ENCODE measurements around the gene UVRAG.
A peak's percentile ranks its signal among the peaks of the same experiment; 100 is the strongest.
"Not testable (repeated sequence)": the region's sequence is repeated elsewhere in the genome, so short reads cannot be mapped to it uniquely, and the experiment has no call there.

Gene UVRAG

DNA sequence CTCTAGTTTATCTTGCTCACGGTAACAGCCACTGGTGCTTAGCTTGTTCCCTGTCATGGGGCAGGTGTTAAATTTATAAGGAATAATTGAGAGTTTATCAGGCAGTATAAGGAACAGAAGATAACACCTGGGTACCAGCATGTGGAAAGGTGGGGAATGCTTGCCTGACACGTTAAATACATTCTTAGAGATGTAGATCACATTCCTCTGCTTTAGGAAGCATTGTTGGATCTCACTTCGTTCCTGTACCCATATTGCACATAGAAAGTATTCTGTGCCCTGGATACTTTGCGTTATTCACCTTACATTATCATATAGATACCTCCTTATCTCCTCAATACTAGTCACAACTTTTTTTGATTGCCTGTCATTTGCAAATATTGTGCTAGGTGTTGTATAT lies 114.7 kb downstream of the UVRAG start:
- DNase-seq: no peak

DNA sequence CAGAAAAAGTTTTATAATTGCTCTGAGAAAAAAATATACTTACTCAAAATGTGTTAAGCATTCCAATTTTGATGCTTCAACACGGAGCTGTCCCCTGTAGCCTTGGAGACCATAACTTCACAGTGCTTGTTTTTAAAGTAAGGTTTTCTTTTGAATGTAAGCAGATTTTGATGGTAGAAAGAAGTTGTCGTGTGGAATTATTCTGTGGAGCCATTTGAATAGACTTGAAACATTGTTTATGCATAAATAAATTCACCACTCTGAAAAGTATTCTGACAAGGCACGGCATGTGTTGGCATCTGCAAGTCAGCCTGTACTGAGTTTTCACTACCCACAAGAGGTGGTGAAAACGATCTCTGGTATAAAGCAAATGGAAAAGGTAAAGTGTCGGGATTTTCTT lies 115.5 kb downstream of the UVRAG start:
- no peak for DNase-seq

DNA sequence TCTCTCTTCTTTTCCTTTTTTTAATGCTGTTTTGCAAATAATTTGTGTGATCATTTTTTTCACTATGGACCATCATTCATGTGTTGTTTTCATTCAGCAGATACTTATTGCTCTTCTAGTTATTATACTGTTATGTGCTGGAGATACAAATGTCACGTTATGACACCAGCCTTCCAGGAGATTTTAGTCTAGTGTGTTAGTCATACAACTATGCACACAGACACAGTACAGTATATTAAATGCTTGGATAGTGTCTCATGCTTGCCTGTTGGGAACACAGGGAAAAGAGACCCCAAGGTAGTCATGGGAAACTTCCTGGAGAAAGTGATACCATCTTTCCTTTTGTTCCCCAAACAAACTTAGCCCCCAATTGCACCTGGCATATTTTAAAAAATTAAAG lies 116.1 kb downstream of the UVRAG start:
- DNase-seq: no peak

DNA sequence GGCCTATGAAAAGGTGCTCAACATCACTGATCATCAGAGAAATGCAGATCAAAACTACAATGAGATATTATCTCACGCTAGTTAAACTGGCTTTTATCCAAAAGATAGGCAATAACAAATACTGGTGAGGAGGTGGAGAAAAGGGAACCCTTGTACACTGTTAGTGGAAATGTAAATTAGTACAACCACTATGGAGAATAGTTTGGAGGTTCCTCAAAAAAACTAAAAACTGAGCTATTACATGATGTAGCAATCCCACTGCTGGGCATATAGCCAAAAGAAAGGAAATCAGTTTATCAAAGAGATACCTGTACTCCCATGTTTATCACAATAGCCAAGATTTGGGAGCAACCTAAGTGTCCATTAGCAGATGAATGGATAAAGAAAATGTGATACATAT lies 118.7 kb downstream of the UVRAG start:
- not testable (repeated sequence) for DNase-seq

DNA sequence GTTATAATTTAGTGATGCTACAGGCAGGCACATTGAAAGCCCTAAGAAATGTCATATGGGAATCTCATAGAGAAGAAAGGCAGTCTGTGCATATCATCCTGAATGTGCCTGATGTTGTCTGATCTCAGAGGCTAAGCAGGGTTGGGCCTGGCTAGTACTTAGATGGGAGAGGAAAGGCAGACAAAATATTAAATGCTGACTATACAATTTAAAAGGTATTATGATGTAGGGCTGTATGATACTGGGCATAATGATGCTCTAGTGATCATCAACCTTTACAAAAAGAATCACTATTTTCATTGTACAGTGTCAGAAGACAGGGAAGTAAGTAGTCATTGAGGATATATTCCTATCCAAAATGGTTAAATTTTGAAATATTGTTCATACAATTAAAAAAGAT lies 119.8 kb downstream of the UVRAG start:
- DNase-seq: no peak

DNA sequence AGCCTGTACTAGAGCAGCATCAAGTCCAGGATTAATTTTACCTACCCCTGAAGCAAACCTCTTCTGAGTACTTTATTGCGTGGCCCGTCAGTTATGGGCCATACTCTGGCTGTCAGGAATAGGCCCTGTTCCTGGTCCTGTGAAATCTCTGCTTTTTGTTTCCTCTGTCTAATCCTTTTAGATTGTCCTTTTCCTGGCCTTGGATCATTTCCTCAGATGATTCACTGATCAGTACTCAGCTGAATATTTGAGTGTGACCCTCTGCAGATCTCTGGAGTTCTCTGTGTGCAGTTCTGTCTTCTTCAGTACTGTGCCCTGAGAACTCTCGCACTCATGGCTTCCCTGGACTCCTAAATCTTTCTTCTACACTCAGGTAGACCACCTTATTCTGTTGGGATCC lies 123.5 kb downstream of the UVRAG start:
- DNase-seq: no peak

DNA sequence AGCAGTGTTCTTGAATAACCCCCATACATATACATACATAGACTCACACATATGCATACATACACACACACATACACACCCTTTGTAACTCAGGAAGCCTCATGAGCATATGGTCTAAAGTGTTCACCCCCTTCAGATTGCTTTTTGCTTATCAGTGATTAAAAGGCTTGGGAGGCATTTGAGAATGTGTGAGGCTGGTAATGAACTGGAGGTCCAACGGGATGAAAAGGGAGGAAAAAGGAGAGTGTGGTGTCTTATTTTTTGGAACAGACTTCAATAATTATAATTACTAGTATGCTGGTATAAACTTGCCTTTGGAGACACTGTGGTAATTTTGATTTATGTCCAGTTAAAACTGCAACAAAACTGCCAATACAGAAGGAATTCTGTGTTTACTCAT lies 124.5 kb downstream of the UVRAG start:
- DNase-seq: no peak

DNA sequence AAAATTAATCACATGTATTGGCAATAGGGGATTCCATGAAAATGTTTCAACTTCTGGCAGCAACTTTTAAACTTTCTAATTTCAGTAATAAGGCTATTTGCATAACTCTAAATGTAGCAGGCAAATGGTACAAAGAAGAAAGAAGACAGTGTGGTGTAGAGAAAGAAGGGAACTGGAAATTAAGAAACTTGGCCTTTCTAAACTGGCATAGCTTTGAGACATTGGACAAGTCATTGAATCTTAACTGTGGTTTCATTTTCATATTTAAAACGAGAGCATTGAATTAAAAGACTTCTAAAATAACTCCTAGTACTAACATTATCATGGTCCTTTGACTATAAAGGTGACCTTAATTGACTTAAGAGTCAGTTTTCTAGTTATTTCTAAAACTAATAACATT lies 125.0 kb downstream of the UVRAG start:
- DNase-seq: no peak

DNA sequence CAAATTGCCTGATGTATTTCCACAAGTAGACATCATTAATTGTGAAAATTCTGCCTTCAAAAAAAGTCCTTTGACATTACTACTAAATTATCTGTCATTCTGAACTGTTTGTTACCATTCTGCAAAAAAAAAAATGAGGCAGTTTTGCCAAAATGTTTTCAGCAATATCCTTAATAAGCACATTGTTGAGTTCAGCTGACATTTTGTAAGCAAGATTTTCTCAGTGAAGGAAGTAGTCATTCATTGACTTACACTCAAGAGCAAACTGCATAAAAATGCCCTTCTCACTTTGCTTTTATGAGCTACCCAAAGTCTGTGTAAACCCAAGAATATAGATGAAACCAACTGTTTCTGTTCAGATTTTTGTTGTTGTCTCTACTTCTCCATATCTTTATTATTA lies 125.9 kb downstream of the UVRAG start:
- DNase-seq: no peak

DNA sequence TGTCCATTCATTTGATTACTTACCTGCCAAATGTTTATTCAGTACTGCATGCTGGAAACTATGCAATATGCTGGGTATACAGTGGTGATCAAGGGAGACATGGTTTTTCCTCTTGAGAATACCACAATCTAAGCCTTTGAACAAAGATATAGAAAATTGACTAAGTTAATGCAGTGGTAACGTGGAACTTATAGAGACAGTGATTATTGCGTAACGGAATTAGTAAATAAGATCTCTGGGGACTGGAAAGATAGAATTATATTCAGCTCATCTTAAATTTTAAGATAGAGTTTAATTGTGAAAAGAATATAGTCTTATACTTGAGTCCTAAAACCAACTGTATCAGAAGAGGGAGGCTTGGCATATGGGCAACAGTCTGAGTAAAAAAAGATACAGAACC lies 129.5 kb downstream of the UVRAG start:
- no peak for DNase-seq

DNA sequence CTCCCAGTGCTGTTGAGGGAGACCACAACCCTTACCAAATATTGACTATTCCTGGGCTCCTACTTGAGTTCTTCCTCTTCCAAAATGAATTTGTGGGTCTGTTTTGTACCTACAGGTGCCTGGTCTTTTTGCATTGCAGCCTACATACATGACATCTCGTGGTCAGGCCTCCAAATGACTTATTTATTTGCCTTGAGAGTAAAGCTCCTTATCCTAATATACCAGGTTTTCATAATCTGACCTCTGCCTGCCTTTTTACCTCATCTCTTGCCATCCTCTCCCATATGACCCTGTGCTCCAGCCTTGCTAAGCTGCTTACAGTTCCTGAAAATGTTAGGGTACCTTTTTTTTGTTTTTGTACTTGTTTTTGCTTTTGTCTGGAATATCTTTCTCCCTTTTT lies 130.4 kb downstream of the UVRAG start:
- DNase-seq: no peak

DNA sequence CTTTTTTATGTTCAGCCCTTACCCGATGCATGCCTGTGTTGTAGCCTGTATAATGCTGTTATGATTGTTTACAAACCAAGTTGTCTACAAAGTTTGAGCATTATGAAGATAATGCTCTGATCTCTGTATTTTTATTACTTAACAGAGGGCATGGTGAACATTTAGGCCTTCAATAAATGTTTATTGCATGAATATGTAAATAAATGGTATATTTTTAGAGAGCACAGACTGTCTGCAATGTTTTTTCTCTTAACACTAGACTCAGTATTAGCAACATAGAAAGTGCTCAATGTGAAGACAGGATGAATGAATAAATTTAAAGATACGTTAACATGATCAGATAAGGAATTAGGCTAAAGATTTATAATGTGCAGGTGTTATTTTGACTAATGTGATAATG lies 130.9 kb downstream of the UVRAG start:
- no peak for DNase-seq

DNA sequence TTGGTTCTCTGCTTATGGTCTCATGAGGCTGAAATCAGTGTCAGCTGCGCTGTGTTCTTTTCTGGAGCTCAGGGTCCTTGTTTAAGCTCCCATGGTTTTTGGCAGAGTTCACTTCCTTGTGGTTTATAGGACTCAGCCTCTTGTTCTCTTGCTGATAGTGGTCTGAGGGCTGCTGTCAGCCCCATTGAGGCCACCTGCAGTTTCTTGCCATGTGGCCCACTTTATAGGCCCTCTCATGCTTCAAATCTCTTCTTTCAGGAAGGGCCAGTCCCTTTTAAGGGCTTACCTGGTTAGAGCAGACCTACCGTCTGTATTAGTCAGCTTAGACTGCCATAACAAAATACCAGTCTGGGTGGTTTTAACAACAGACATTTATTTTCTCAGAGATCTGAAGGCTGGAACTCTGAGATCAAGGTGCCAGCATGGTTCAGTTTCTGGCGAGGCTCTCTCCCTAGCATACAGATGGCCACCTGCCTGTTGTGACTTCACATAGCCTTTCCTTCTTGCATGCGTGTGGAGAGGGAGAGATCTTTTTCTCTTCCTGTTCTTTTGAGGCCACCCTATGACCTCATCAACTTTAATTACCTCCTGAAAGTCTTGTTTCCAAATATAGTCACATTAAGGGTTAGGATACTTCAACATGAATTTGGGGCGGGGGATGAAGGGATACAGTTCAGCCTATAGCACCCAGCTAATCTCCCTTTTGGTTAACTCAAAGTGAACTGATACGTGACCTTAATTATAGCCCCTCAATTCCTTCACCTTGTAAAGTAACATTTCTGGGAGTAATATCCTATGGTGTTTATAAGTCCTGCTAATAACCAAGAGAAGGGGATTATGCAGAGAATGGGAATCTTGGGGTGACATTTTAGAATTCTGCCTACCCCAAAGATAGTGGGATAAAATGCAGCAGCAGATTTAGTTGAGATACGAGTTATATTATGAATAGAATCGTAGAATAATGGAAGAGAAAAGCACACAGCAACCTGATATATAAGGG lies 131.8 kb downstream of the UVRAG start:
- DNase-seq: peak; percentile 32

DNA sequence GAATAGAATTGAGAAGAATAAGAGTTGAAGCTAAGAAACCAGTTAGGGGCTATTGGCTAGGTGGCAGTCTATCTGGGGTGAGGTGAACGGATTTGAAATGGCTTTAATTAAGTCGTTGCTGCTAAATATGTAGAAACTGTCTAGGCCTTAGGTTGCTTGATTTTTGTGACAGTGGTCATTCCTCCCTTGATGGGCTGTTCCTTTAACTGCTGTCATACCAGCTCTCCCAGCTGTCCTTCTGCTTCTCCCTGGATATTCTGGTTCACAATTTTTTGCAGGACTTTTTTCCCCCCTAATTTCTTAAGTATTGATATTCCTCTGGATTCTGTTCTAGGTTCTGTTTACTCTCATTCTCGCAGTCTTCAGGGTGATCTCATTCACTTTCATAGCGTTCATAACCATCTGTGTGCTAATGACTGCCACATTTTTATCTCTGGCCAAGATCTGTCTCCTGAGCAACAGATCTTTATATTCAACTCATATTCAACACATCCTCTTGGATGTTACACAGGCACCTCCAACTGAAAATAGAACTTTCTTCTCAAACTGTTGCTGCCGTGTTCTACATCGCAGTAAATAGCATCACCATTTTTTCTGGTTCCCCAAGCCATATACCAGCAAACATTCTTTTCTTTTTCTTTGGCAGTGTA lies 134.1 kb downstream of the UVRAG start:
- peak; percentile 28 for DNase-seq

DNA sequence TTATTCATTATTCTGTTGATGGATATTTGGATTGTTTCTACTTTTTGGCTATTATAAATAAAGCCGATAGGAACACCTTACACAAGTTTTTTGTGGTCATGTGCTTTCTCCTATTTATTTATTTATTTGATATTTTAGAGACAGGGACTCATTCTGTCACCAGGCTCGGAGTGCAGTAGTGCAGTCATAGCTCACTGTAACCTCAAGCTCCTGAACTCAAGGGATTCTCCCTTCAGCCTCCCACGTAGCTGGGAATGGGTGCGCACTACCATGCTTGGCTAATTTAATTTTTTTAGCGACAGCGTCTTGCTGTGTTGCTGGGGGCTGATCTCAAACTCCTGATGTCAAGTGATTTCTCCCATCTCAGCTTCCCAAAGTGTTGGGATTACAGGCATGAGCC lies 135.1 kb downstream of the UVRAG start:
- DNase-seq: no peak

DNA sequence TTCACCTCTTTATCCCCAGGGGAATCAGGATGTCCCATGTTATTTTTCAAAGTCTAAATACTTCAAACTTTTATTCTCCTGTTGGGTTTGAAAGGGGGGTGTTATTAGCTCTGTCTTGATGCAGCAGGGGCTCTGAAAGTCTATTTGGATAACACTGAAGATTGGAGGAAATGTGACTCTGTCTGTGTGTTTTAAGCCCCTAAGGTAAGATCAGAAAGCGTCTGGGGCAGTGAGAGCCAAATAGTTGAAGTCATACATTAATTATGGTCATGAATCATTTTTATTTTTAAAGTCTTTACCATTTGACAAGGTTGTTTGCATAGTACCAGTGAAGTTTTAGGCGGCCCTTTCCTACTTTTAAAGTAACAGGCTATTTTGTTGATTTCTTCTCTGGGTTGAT lies 139.0 kb downstream of the UVRAG start:
- DNase-seq: no peak

DNA sequence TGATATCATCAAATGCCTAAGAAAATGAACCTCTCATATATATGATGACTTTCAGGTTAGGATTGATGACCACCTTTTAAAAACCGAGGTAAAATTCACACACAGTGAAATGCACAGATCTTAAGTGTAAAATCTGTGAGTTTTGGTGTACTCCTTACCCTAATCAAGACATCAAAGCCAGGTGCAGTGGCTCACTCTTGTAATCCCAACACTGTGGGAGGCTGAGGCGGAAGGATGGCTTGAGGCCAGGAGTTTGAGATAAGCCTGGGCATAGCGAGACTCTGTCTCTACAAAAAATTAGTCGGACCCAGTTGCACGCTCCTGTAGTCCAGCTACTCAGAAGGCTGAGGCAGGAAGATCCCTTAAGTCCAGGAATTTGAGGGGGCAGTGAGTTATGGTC lies 140.4 kb downstream of the UVRAG start:
- DNase-seq: no peak

DNA sequence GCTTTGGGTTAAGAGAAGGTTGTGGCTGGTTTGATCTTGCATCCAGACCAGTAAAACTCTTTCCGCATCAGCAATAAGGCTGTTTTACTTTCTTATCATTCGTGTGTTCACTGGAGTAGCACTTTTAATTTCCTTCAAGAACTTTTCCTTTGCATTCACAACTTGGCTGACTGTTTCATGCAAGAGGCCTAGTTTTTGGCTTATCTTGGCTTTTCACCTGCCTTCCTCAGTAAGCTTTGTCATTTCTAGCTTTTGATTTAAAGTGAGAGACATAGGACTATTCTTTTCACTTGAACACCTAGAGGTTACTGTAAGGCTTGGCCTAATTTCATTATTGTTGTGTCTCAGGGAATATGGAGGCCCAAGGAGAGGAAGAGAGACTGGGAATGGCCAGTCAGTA lies 144.5 kb downstream of the UVRAG start:
- no peak for DNase-seq

DNA sequence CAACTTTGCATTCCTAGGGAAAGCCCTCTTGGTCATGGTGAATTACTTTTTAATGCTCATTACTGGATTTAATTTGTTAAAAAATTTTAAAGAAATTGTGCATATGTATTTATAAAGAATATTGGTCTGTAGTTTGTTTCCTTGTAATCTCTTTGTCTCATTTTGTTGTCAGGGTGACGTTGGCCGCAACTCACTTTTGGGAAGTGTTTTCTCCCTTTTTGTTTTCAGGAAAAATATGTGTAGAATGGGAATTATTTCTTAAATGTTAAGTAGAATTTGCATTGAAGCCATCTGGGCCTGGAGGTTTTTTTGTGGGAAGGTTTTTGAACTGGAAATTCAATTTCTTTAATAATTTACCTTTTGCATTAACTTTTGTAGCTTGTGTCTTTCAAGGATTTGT lies 149.1 kb downstream of the UVRAG start:
- DNase-seq: no peak

DNA sequence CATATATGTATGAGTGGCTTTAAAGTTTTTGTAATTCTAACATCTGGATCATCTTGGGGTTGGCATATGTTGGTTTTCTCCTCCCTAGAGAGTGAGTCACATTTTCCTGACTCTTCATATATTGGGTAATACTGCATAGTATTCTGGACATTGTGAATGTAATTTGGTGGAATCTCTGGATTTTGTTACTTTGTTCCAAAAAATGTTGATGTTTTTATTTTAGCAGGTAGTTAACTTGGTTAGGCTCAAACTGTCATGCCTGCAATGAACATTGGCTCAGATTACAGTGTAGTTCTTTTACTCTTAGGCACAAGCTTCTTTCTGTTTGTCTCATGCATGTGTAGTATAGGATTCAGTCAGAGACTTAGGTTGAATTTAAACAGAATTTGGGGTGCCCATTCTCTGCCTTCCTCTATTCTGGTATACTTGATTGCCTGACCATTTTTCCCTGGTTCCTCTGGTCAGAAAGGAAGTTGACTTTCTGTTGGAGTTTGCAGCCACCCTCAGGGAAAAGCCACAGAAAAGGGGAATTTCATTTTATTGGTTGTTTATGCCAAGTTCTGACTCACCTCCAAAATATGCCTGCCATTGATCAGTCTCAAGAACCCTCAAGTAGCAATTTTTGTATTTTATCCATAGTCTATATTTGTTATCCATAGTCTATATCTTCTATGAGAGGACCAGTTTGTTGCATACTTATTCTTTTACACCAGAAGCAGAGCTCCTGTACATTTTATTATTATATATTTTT lies 151.7 kb downstream of the UVRAG start:
- no peak for DNase-seq

DNA sequence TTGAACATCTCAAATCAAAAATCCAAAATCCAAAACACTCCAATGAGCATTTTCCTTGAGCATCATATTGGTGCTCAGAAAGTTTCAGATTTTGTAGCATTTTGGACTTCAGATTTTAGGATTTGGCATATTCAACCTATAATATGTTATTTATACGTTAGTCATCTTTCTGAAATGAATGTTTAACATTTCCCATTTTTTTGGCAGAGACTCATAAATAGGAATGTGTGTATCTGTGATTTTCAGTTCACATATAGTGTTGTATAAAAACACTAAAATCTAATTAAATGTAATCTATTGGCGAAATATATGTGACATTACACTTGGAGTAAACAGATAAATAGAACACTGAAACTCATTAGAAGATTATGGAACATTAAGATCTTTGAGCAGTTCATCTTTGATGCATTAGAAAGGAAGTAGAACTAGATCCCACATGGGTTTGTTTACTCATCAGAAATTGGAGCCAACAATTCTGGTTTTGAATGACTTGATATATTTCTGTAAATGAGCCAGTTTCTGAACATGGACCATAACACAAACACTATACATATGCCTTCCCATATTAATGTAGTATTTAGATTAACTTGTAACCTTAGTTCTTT lies 153.1 kb downstream of the UVRAG start:
- no peak for DNase-seq

DNA sequence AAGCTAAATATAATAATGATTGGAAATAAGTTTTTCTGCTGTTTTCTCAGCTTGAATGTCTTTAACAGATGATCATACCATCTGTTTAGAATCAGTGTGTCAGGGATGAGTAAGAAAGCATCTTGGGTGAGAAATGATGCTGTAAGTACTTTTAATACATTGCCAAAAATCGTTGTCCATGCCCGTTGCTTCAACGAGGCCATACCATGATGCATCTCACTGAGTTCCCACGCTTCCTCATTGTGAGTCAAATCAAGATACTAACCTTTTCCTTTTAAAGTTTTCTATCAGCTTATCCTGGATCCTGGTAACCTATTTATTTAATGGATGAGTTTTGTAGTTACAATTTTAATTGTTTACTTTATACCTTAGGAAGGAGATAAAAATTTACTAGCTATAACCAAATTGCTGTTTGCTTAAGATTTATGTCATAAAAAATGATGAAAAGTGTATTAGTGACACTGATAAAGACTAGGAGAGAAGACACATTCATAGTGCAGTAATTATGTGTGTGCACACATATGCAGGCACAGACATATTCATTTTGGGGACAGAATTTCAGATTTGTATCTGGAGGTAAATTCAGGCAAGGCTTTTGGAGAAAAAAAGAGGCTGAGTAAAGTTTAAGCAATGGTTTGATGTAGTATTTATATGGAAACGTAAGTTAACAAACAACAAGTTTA lies 154.8 kb downstream of the UVRAG start:
- DNase-seq: no peak

DNA sequence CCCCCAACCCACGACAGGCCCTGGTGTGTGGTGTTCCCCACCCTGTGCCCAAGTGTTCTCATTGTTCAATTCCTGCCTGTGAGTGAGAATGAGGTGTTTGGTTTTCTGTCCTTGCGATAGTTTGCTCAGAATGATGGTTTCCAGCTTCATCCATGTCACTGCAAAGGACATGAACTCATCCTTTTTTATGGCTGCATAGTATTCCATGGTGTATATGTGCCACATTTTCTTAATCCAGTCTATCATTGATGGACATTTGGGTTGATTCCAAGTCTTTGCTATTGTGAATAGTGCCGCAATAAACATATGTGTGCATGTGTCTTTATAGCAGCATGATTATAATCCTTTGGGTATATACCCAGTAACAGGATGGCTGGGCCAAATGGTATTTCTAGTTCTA lies 158.7 kb downstream of the UVRAG start:
- not testable (repeated sequence) for DNase-seq
